WI38 (cell line): ENCODE results near the gene ANKRD2.

Experiments used
- H3K4me3 ChIP-seq: 2 replicates; pipeline ENCODE4 v1.5.1; 2011; ENCODE audit warnings: low read depth, mild to moderate bottlenecking, control low read depth, low read length
- TF ChIP-seq, protein P1 (sequence below): IDR thresholded peaks from 2 replicates; pipeline ENCODE4 v1.5.1; 2012; ENCODE audit warnings: low read depth, mild to moderate bottlenecking, control low read depth, low read length

Gene ANKRD2

DNA sequence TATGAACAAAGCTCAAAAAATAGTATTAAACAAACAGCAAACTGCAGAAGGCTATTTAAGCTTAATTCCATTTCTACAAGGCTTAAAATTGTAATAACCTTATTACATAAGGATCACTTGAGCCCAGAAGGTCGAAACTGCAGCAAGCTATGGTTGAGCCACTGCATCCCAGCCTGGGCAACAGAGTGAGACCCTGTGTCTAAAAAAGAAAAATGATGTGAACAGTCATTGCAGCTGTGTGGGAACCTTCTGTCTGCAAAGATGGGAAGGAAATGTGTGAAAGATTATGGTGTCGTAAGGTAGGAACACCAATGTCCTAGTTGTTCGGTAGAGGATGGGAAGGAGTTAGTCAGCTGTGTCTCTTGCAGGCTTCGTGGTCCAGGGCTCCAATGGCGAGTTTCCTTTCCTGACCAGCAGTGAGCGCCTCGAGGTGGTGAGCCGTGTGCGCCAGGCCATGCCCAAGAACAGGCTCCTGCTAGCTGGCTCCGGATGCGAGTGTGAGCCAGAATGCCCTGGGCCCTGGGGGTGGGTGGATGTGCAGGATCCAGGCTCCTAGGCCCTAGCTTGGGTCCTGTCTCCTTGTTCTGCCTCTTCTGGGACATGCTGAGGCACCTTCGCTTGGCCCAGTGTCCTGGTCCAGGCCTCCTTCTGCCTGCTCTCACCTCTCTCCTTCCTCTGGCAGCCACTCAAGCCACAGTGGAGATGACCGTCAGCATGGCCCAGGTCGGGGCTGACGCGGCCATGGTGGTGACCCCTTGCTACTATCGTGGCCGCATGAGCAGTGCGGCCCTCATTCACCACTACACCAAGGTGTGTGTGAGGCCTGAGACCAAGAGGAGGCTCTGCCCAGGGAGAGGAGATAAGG, 26.1 kb downstream of the ANKRD2 start:
- TF ChIP-seq, protein P1, sequence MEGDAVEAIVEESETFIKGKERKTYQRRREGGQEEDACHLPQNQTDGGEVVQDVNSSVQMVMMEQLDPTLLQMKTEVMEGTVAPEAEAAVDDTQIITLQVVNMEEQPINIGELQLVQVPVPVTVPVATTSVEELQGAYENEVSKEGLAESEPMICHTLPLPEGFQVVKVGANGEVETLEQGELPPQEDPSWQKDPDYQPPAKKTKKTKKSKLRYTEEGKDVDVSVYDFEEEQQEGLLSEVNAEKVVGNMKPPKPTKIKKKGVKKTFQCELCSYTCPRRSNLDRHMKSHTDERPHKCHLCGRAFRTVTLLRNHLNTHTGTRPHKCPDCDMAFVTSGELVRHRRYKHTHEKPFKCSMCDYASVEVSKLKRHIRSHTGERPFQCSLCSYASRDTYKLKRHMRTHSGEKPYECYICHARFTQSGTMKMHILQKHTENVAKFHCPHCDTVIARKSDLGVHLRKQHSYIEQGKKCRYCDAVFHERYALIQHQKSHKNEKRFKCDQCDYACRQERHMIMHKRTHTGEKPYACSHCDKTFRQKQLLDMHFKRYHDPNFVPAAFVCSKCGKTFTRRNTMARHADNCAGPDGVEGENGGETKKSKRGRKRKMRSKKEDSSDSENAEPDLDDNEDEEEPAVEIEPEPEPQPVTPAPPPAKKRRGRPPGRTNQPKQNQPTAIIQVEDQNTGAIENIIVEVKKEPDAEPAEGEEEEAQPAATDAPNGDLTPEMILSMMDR = no peak
- H3K4me3 ChIP-seq = no peak overlapping the region

DNA sequence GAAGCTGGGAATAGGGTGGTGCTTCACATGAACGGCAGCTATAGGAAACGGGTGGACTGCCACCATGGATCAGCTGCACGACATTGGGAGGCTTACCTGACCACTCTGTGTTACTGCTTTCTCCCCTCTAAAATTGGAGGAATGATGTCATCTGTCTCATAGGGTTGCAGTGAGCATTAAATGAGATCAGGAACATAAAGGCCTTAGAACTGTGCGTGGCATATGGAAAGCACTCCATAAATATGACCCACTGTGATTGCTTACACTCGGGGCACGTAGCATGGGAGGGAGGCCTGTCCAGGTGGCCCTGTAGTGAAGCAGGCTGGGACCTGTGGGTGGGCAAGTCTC, 26.7 kb downstream of the ANKRD2 start:
- no peak overlapping the region for H3K4me3 ChIP-seq
- TF ChIP-seq, protein P1 = no peak

DNA sequence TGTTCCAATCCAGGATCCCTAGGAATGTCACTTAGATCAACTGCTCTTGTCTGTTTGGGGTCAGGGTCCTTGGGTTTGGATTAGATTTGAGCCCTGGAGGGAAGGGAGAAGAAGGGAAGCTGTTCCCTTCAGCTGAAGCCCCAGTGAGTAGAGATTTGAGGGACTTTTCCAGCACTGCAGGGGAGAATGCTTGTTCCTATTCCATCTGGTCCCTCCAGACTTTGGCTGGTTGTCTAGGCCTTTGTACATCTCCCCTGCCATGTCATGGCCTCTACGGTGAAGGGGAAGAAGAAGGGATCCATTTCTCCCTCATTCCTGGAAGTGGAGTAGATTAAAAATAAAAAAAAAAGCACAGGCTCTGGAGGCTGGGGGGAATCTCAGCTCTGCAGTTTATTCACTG, 28.0 kb downstream of the ANKRD2 start:
- H3K4me3 ChIP-seq = no peak overlapping the region
- TF ChIP-seq, protein P1 = no peak

DNA sequence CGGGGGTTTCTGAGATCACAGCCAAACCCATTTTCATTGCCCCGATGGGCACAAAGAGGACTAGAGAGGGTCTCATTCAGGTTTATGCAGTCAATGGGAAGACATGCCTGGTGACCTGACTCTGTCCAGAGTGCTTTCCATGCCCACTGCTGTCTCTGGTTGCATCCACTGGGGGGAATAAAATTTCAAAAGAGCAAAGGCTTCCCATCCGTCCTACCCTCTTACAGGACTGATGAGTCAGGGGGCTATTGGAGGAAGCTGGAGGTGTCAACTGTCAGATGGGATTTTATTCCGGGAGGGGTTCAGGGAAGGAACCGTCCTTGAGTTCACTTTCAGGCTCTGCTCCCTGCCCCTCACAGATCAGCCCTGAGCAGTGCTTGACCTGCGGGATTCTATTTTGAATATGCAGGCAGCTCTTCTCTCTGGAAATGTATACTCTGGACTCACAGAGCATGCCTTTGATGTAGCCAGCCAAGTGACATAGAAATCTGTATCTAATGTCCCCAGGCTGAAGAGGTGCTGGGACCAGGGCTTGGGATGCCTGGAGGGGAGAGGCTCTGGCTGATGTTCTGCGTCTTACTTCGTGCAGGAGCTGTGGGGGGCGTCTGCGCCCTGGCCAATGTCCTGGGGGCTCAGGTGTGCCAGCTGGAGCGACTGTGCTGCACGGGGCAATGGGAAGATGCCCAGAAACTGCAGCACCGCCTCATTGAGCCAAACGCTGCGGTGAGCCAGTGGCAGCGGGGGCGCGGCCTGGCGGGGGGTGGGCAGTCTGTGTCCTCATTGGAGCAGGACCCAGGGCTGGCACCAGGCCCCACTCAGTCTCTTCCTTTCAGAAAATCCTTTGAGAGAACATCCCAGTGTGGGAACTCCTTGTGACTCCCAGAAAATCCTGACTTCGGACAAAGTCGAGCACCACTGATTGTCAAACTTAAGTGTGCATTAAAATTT, 29.0 kb downstream of the ANKRD2 start:
- TF ChIP-seq, protein P1 = no peak
- no peak overlapping the region for H3K4me3 ChIP-seq

DNA sequence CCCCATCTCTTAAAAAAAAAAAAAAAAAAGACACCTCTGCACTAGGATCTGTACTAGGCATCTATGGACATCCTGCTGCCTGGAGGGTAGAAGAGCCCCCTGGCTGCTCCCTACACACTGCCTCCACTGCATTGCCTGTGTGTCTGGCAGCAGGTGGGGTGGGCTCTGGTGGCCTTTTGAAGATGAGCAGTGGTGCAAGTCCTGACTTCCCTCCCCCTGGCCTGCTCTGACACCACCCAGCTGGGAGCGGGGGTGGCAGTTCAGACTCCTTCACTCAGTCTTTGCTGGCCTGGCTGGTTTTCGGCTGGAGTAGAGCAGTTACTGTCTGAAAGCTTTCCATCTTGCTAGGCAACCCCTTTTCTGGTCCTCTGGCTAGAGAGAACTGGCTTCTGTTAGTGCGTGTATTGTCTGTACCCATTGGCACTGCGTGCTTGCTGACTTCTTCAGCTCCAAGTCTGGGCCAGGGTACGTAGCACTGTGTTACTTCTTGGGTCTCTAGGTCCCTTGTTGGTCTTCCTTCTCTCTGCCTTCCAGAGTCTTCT, 34.6 kb downstream of the ANKRD2 start:
- H3K4me3 ChIP-seq = no peak overlapping the region
- TF ChIP-seq, protein P1 = no peak

DNA sequence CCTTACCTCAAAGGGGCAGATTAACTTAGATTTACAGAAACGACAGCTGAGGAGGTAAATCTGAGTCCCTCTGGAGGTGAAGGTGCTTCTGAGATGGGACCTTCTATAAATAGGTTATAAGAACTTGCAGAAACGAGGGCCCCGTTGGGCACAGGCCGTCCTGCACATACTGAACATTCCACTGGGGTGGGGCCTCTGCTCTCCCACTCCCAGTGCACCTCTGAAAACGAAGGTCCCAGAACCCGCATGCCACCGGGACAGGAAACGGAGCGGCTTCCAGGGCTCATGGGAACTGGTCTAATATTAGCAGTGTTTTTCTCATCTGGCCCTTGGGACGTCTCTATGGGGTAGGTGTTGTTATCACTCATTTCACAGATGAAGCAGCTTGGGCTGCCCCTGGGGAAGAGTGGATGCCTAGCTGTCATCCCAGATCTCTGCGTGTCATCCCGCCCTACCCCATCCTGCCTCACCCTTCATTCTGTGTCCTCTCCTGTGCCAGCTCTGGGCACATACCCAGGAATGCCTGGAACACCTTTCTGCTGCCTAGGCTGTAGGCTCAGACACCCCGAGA, 36.5 kb downstream of the ANKRD2 start:
- TF ChIP-seq, protein P1 = no peak
- H3K4me3 ChIP-seq = no peak overlapping the region
